ENCODE data around the gene OR4F17.
"Not testable (repeated sequence)": the region's sequence is repeated elsewhere in the genome, so short reads cannot be mapped to it uniquely, and the experiment has no call there.

The OR4F17 gene, protein sequence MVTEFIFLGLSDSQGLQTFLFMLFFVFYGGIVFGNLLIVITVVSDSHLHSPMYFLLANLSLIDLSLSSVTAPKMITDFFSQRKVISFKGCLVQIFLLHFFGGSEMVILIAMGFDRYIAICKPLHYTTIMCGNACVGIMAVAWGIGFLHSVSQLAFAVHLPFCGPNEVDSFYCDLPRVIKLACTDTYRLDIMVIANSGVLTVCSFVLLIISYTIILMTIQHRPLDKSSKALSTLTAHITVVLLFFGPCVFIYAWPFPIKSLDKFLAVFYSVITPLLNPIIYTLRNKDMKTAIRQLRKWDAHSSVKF

GRCh38 chr19:106804-107203 lies at the start of gene OR4F17:
Gene OR4F17, plus strand, starts transcription at chr19:107104. Its CDS starts 3,575 bp downstream, at chr19:110679.
- DNase-seq: not testable (repeated sequence)

GRCh38 chr19:70793-71192 lies 36.1 kb upstream of the OR4F17 start:
- DNase-seq: peak; percentile 81

DNA sequence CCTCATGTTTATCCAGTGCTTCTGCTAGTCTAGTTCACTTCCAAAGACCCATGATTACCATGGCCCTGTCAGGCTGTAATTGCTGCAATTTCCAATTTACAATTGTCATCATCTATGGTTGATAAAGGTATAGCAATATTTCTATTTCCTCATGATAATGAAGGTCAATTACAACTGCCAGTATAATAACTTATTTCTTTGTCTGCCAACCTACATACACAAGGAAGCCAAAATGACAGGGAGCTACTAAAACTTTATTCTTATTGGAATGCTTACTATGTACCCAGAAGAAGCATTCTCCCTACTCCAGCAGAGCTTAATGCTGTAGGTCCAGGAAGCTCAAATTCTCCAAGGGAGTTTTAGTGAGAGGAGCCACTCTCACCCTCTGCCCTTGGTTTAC lies 24.0 kb upstream of the OR4F17 start:
- DNase-seq: not testable (repeated sequence)

GRCh38 chr19:83626-84025 lies 23.3 kb upstream of the OR4F17 start:
- DNase-seq: not testable (repeated sequence)

DNA sequence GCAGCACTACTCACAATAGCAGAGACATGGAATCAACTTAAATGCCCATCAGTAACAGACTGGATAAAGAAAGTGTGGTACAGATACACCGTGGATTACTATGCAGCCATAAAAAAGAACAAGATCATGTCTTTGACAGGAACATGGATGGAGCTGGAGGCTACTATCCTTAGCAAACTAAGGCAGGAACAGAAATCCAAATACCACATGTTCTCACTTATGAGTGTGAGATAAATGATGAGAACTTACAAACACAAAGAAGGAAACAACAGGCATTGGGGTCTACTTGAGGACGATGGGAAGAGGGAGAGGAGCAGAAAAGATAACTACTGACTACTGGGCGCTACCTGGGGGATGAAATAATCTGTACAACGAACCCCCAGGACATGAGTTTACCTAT lies 16.2 kb upstream of the OR4F17 start:
- not testable (repeated sequence) for DNase-seq

DNA sequence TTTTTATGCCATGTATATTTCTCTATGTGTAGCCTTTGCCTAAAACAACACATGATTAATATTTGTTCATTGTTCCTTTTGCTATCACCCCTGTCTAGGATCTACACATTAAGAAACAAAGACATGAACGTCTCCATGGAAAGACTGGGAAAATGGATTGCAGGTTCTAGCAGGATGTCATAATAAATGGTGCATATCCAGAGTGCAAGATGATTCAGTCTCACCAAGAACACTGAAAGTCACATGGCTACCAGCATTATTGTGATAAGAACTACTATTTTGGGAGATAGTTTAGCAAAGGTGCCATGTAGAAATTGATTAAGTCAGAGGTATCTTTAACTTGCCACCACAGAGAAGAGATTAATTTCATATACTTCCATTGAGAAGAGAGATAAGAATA lies 12.1 kb upstream of the OR4F17 start:
- not testable (repeated sequence) for DNase-seq

DNA sequence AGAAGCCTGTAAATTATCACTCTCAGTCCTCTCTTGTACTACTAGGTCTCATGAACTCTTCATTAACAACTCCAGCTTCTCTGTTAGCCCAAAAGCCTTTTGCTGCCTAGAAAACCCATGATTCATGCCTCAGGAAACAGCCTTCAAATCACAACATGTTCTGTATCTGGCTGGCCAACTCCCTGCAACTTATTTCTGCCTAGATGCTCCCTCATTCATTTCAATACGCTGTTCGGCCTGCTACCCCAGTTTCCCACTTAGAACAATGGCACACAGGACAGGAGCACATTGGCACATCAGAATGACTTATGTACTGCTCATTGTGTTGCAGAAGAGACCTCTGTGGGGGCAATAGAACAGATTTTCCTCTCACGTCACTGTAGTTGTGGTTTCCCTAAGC lies 9.3 kb upstream of the OR4F17 start:
- DNase-seq: not testable (repeated sequence)

DNA sequence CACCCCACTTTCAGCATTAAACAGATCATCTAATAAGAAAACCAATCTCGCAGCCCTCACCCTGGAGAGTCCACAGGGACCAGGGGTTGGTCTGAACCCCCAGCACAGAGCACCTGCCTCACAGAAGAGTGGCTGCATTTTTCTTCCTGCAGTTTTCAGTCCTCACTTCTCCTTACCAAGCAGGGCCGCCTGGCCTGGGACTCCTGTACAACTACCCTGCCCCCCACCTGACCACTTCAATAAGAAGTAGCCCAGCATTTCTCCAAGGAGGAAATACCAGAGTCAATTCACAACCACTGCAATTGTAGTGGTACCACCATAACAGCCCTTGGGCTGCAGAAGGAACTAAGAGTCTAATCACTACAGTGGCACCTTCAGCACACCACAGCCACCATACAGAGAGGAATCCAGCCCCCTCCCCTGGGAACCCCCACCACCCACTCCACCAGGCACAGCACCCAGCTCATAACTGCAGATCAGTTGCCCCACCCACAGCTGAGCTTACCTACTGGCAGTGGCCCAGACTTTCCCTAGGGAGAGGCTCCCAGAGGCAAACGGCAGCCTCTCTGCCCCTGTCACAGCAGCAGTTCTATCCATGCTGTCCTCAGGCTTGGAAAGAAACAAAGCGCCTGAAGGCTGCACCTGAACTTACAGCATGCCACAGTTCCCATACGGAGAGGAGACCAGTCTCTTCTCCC lies 13.7 kb downstream of the OR4F17 start:
- not testable (repeated sequence) for DNase-seq
